K562 (cell line): Measurements from ENCODE around the gene LIN7A. TPM values are rescaled to one million over a fixed set of nuclear protein-coding genes. Genes with fewer than 3 reads are reported as not detected.

Experiments used
- ATAC-seq: fragments of 200-7000 bp; cut with Tn5 transposase; 3 replicates; pipeline ENCODE4 v1.9.1; 2020; ENCODE audit warnings: moderate library complexity
- BruUV-seq: library from RNA; stranded (reverse); fragments of 400-500 nt; replicated peaks from 2 replicates; lab custom pipeline; 2021; lab: Mats Ljungman, UMichigan
- CTCF ChIA-PET: fragments of 300-600 bp; formaldehyde crosslinking; extraction: SDS; loops from one replicate; lab custom pipeline; 2021; ENCODE audit warnings: low intra/inter-chr PET ratio; lab: Yijun Ruan, JAX
- POLR2A ChIA-PET: fragments of 300-600, 350-650 bp; sonication (Branson Sonifier 250); formaldehyde crosslinking; extraction: SDS; loops from one replicate; lab custom pipeline; 2021; ENCODE audit warnings: antibody characterized with exemption, inconsistent platforms; lab: Yijun Ruan, JAX
- DNase-seq, 4 experiments: peaks; one replicate each; pipeline versions ENCODE4 v3.0.0 to v3.0.0-alpha.2; 2011 to 2018; ENCODE audit warnings: low spot score in 3 of 4, mixed read lengths in 3 of 4; ENCODE audit errors: extremely low read depth in 1 of 4
- FAIRE-seq: peaks from 2 replicates; lab custom pipeline; 2011; peaks lifted over from hg19 to GRCh38; lab: Jason Lieb, UNC
- H2AFZ ChIP-seq: 2 replicates; pipeline ENCODE4 v1.6.0; 2011; ENCODE audit warnings: low read depth, low read length, control low read depth, inconsistent platforms
- H3K27ac ChIP-seq: fragments of 200-600 bp; 3 replicates; pipeline ENCODE4 v1.8.0; 2011; ENCODE audit warnings: low read depth, mild to moderate bottlenecking, control low read depth, inconsistent platforms, low read length, moderate library complexity, mixed read lengths; ENCODE audit errors: extremely low read depth
- H3K27me3 ChIP-seq, 2 experiments: fragments of 300-600 bp in 1 of 2; 2 replicates in 1 of 2; 3 replicates in 1 of 2; pipeline versions ENCODE4 v1.6.0 to v1.8.0; 2011; ENCODE audit warnings: inconsistent platforms in 2 of 2, low read length in 2 of 2, mild to moderate bottlenecking in 1 of 2, mixed read lengths in 1 of 2, moderate library complexity in 1 of 2; ENCODE audit not compliant: control insufficient read depth in 2 of 2, insufficient read depth in 2 of 2
- H3K36me3 ChIP-seq: fragments of 300-600 bp; 3 replicates; pipeline ENCODE4 v1.8.0; 2011; ENCODE audit warnings: mild to moderate bottlenecking, low read length, inconsistent platforms; ENCODE audit not compliant: control insufficient read depth, insufficient read depth
- H3K4me1 ChIP-seq, 2 experiments: fragments of 200-600 bp in 1 of 2; replicated peaks in 1 of 2; 2 replicates in 1 of 2; 3 replicates in 1 of 2; pipeline versions ENCODE4 v1.5.1 to v1.8.0; 2011; ENCODE audit warnings: inconsistent platforms in 2 of 2, low read length in 2 of 2, mild to moderate bottlenecking in 1 of 2, mixed read lengths in 1 of 2, moderate library complexity in 1 of 2; ENCODE audit not compliant: control insufficient read depth in 2 of 2, insufficient read depth in 2 of 2
- H3K4me2 ChIP-seq: 2 replicates; pipeline ENCODE4 v1.6.1; 2011; ENCODE audit warnings: low read length, control low read depth, inconsistent platforms, mixed read lengths; ENCODE audit not compliant: insufficient read depth
- H3K4me3 ChIP-seq: fragments of 200-600 bp; sonication (generic), shearing (Covaris generic); 2 replicates; pipeline ENCODE4 v1.5.1; 2016; ENCODE audit warnings: control low read depth, inconsistent platforms
- H3K79me2 ChIP-seq: fragments of 200-600 bp; 3 replicates; pipeline ENCODE4 v1.8.0; 2011; ENCODE audit warnings: low read length, inconsistent platforms; ENCODE audit not compliant: control insufficient read depth, insufficient read depth
- H3K9ac ChIP-seq, 2 experiments: 2 replicates each; pipeline versions ENCODE4 v1.6.0 to v1.6.1; 2011; ENCODE audit warnings: low read depth in 2 of 2, low read length in 2 of 2, control low read depth in 1 of 2, inconsistent platforms in 1 of 2, mild to moderate bottlenecking in 1 of 2, mixed read lengths in 1 of 2; ENCODE audit not compliant: insufficient read depth in 1 of 2
- H3K9me1 ChIP-seq: one replicate; pipeline ENCODE4 v1.6.0; 2011; ENCODE audit warnings: inconsistent platforms, mild to moderate bottlenecking, low read length, moderate library complexity; ENCODE audit not compliant: control insufficient read depth, insufficient read depth
- H3K9me3 ChIP-seq: replicated peaks from 2 replicates; pipeline ENCODE4 v1.5.1; 2011; ENCODE audit warnings: low read depth, low read length, inconsistent platforms; ENCODE audit not compliant: control insufficient read depth, insufficient read depth
- H4K20me1 ChIP-seq: replicated peaks from 2 replicates; pipeline ENCODE4 v1.6.1; 2011; ENCODE audit warnings: low read length, inconsistent platforms, mixed read lengths; ENCODE audit not compliant: control insufficient read depth, insufficient read depth
- GATAD2A ChIP-seq: fragments of 450-650 bp; IDR thresholded peaks from 2 replicates; pipeline ENCODE4 v1.6.1; 2017
- KLF13 ChIP-seq: fragments of 450-650 bp; IDR thresholded peaks from 2 replicates; pipeline ENCODE4 v1.6.1; 2016; ENCODE audit warnings: missing genetic modification characterization, low read depth, mild to moderate bottlenecking, missing compliant biosample characterization, moderate library complexity, borderline replicate concordance
- MCM7 ChIP-seq, 2 experiments: fragments of 450-650 bp; IDR thresholded peaks; 2 replicates each; pipeline ENCODE4 v1.6.1; 2016 to 2018
- RNF219 ChIP-seq: fragments of 250-450 bp; sonication (Bioruptor Pico); IDR thresholded peaks from 2 replicates; pipeline ENCODE4 v1.5.0; 2022; ENCODE audit warnings: mild to moderate bottlenecking
- TAF1 ChIP-seq: IDR thresholded peaks from 2 replicates; pipeline ENCODE4 v1.6.1; 2011; ENCODE audit warnings: mild to moderate bottlenecking, low read length, moderate library complexity; ENCODE audit not compliant: insufficient read depth, control insufficient read depth, severe bottlenecking; ENCODE audit errors: extremely low read depth
- TAF9B ChIP-seq: fragments of 450-650 bp; IDR thresholded peaks from 2 replicates; pipeline ENCODE4 v1.6.1; 2018; ENCODE audit warnings: mild to moderate bottlenecking; ENCODE audit not compliant: partially characterized antibody
- TRIM24 ChIP-seq, 2 experiments: fragments of 450-650 bp; IDR thresholded peaks; 2 replicates each; pipeline ENCODE4 v1.6.1; 2016
- ZBTB17 ChIP-seq: fragments of 450-650 bp; formaldehyde crosslinking; IDR thresholded peaks from 2 replicates; pipeline ENCODE4 v1.4.0; 2020; ENCODE audit warnings: mild to moderate bottlenecking
- ZHX1 ChIP-seq: fragments of 150-350 bp; conservative IDR thresholded peaks from 2 replicates; pipeline ENCODE4 v1.6.1; 2014; ENCODE audit warnings: low read length
- ZNF584 ChIP-seq: fragments of 200-800 bp; sonication (Bioruptor generic); IDR thresholded peaks from 2 replicates; pipeline ENCODE4 v1.6.1; 2016; ENCODE audit warnings: low read depth, mild to moderate bottlenecking, missing genetic modification characterization, missing compliant biosample characterization
- ZNF609 ChIP-seq: sonication (generic); formaldehyde crosslinking; IDR thresholded peaks from 2 replicates; pipeline ENCODE4 v1.8.1; 2023; ENCODE audit warnings: missing genetic modification reagents, mild to moderate bottlenecking, borderline replicate concordance
- WGBS: fragments of 100-300 bp; shearing (Covaris generic); methylation state at CpG from one replicate; pipeline ENCODE4 v1.1.6; 2016; ENCODE audit warnings: low coverage, mixed read lengths; ENCODE audit not compliant: insufficient coverage; ENCODE audit errors: missing lambda C conversion rate; 5-methylcytosine and 5-hydroxymethylcytosine counted together
- in situ Hi-C: fragments of 300-500 bp; cut with MboI; formaldehyde crosslinking; loops from 4 replicates; pipeline ENCODE4 v1.15.0; 2018; ENCODE audit warnings: inconsistent platforms, mixed read lengths
- intact Hi-C: fragments of 100-400 bp; cut with micrococcal nuclease; formaldehyde crosslinking; loops from 2 replicates; pipeline ENCODE4 v1.14.2; 2022
- polyA plus RNA-seq, 8 experiments: library from polyadenylated mRNA; depleted of rRNA in 4 of 8; stranded (reverse) in 5 of 8; unstranded in 3 of 8; fragments of >200 nt; fragmentation: Nextera tagmentation in 2 of 8; fragmentation: Illumina TruSeq in 1 of 8; extraction: Ambion mirVana in 2 of 8; extraction: Trizol in 1 of 8; gene quantifications; 2 replicates each; pipeline versions ENCODE4 v1.2.1 to v1.2.3, GENCODE V29; 2011 to 2014; ENCODE audit warnings: inconsistent platforms in 1 of 8, missing spikeins in 1 of 8
- total RNA-seq, 7 experiments: library from RNA; depleted of rRNA in 6 of 7; stranded (reverse); fragments of >200 nt in 6 of 7; fragmentation: Illumina TruSeq in 2 of 7; extraction: Trizol in 2 of 7; gene quantifications; 2 replicates each; pipeline versions ENCODE4 v1.2.1 to v1.2.3, GENCODE V29; 2011 to 2021; ENCODE audit warnings: low replicate concordance in 1 of 7
- TF ChIP-seq, protein P1 (sequence below): fragments of 250-450 bp; sonication (Bioruptor Pico); IDR thresholded peaks from 2 replicates; pipeline ENCODE4 v1.5.1; 2021; ENCODE audit warnings: mild to moderate bottlenecking

The LIN7A gene
- total and polyA plus RNA-seq, 9 of the 15 experiments (the other 6 are each of a cell fraction or from before 2014, with no cell fraction given), result not detected

- Histone ChIP-seq H2AFZ (no peak overlapping the region), H4K20me1 (no peaks in the 10 kb centered on the region), H3K4me2 (no peak overlapping the region), H3K4me1 (no peaks in the 10 kb centered on the region), H3K9me1 (no peaks in the 10 kb centered on the region), H3K9me3 (no peaks in the 10 kb centered on the region), H3K36me3 (no peaks in the 10 kb centered on the region), H3K27me3 (no peaks in the 10 kb centered on the region), H3K27ac (no peak overlapping the region), H3K4me3 (no peak overlapping the region), H3K79me2 (no peaks in the 10 kb centered on the region), H3K9ac (no peak overlapping the region)
- ChIA-PET POLR2A (interaction anchor here (0.6 kb wide), 1 partner anchor 23 kb away, joined by 3 read pairs; no protein-coding TSS in a partner anchor), CTCF (no interaction called here)
- FAIRE-seq (no peak), ATAC-seq (no peak), DNase-seq (no peak)
- 0% methylated on average over 1 of the region's 1 CpG for WGBS
- in situ Hi-C loops (no loop called here), intact Hi-C loops (no loop called here)
- BruUV-seq, result no TSS peak
- no peak for TF ChIP-seq TAF9B
- TF ChIP-seq RNF219, result no peak
- no peak for TF ChIP-seq KLF13
- TF ChIP-seq, protein P1, sequence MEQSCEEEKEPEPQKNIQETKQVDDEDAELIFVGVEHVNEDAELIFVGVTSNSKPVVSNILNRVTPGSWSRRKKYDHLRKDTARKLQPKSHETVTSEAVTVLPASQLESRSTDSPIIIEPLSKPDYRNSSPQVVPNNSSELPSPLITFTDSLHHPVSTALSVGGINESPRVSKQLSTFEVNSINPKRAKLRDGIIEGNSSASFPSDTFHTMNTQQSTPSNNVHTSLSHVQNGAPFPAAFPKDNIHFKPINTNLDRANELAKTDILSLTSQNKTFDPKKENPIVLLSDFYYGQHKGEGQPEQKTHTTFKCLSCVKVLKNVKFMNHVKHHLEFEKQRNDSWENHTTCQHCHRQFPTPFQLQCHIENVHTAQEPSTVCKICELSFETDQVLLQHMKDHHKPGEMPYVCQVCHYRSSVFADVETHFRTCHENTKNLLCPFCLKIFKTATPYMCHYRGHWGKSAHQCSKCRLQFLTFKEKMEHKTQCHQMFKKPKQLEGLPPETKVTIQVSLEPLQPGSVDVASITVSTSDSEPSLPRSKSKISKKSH (CRISPR knock-in tag), result no peak
- TF ChIP-seq GATAD2A, result no peak
- no peak for TF ChIP-seq TAF1
- TF ChIP-seq TRIM24 (IDR thresholded peaks at IDR 0.05), result no peak
- no peak for TF ChIP-seq ZHX1
- TF ChIP-seq ZNF584 (CRISPR knock-in tag), result no peak
- no peak for TF ChIP-seq ZNF609 (CRISPR knock-in tag)
- no peak for TF ChIP-seq ZBTB17
- no peak for TF ChIP-seq MCM7 (IDR thresholded peaks at IDR 0.05)
These were observed 99.0 kb downstream of the LIN7A start for GRCh38 chr12:80838708-80839107.
